GM13976 (cell line): ENCODE measurements around the gene HDLBP.

Experiments used
- DNase-seq: peaks from one replicate; pipeline ENCODE4 v3.0.0; 2012; ENCODE audit warnings: low spot score
- CTCF ChIP-seq: IDR thresholded peaks from 2 replicates; pipeline ENCODE4 v1.5.1; 2012; ENCODE audit warnings: borderline replicate concordance, mild to moderate bottlenecking; ENCODE audit not compliant: insufficient read depth; ENCODE audit errors: extremely low read depth, missing control alignments, control extremely low read depth
- in situ Hi-C: fragments of 300-500 bp; cut with MboI; formaldehyde crosslinking; loops from one replicate; pipeline ENCODE4 v1.12.0; 2022; ENCODE audit warnings: low sequenced_read_pairs, mixed read lengths, inconsistent platforms; ENCODE audit not compliant: unreplicated experiment

The HDLBP gene

GRCh38 chr2:241228081-241228859 is 87.2 kb downstream of the HDLBP start:
- DNase-seq, result no peak
- no peak for TF ChIP-seq CTCF
- in situ Hi-C loops, result no loop called here

GRCh38 chr2:241227594-241227993 is 87.9 kb downstream of the HDLBP start:
- TF ChIP-seq CTCF, result no peak
- no peak for DNase-seq
- in situ Hi-C loops, result no loop called here

GRCh38 chr2:241226723-241227572 is 88.5 kb downstream of the HDLBP start:
- in situ Hi-C loops, result no loop called here
- no peak for TF ChIP-seq CTCF
- no peak for DNase-seq

GRCh38 chr2:241225983-241226382 is 89.5 kb downstream of the HDLBP start:
- DNase-seq, result no peak
- in situ Hi-C loops, result no loop called here
- TF ChIP-seq CTCF, result no peak

- no peak for TF ChIP-seq CTCF
- no peak for DNase-seq
- in situ Hi-C loops, result no loop called here
These were observed 89.9 kb downstream of the HDLBP start for GRCh38 chr2:241225545-241225944.

- no peak for DNase-seq
- in situ Hi-C loops, result no loop called here
- no peak for TF ChIP-seq CTCF
These were observed 90.5 kb downstream of the HDLBP start for GRCh38 chr2:241224851-241225438.
